ENCODE results near the gene BEAN1.
"Not testable (repeated sequence)": the region's sequence is repeated elsewhere in the genome, so short reads cannot be mapped to it uniquely, and the experiment has no call there.

BEAN1 gene

DNA sequence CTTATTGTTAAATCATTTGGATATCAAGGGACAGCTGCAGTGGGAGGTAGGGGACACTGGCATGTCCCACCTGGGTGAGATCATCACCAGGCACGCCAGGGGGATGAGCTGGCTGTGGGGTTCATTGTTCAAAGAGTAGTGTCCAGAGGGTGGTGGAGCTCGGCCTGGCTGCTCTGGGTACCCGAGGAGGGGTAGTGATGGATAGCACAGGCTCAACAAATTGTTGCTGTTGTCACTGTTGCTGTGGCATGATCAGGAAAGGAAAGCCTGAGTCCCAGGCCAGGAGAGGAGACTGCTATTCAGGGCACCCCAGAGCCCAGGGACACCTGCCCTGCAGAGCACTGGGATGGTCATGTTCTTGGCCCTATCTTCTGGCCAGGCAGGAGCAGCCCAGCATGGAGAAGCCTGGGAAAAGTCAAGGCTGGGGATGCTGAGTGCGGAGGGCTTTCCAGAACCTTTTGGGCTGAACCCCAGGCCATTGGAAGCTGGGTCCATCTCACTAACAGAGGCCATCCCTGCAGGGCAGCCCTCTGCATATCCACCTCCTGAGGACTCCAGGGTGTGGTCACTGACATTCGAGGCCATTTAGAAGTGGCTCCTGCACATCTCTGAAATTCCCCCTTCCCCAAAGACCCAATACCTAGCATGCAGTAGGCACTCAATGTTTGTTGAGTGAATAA lies 12.1 kb downstream of the BEAN1 start:
- DNase-seq (ENCODE audit: extremely low read depth in 1 of 2, low read depth in 1 of 2): no peak

DNA sequence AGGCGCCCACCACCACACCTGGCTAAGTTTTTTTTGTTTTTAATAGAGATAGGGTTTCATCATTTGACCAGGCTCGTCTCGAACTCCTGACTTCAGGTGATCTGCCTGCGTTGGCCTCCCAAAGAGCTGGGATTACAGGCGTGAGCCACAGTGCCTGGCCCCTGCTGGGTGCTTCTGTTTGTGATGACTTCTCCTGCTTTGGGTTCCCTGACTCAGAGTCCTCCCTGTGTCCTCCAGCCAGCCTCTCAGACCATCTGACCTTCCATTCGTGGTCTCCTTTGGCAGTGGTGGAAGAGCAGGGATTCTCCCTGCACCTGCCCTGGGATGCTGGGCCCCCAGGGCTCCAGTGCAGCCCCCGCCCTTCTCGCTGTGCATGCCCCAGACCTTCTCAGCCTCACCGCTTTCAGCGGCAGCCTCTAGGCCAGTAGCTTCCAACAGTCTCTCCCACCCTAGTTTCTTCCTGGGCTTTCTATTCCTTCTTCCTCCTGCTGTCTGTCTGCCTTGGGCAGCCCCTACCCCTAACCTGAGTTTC lies 13.2 kb downstream of the BEAN1 start:
- no peak for DNase-seq (ENCODE audit: extremely low read depth in 1 of 2, low read depth in 1 of 2)

DNA sequence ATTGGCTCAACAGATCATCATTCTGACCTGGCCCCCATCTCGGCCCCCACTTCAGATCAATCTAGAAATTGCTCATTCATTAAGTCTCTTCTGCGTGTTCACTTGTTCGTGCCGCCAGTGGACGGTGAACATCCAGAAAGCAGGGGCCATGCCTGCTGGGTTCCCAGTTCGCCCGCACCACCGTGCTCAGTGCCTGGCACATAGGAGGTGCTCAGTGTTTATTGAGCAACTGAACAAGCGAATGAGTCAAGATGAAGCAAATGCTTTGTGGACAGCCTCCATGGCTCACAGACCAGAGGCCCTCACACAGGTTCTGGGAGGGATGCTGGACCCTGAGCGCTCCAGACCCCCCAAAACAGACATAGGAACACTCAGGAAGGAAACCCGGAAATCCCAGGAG lies 13.9 kb downstream of the BEAN1 start:
- DNase-seq (ENCODE audit: extremely low read depth in 1 of 2, low read depth in 1 of 2): no peak

DNA sequence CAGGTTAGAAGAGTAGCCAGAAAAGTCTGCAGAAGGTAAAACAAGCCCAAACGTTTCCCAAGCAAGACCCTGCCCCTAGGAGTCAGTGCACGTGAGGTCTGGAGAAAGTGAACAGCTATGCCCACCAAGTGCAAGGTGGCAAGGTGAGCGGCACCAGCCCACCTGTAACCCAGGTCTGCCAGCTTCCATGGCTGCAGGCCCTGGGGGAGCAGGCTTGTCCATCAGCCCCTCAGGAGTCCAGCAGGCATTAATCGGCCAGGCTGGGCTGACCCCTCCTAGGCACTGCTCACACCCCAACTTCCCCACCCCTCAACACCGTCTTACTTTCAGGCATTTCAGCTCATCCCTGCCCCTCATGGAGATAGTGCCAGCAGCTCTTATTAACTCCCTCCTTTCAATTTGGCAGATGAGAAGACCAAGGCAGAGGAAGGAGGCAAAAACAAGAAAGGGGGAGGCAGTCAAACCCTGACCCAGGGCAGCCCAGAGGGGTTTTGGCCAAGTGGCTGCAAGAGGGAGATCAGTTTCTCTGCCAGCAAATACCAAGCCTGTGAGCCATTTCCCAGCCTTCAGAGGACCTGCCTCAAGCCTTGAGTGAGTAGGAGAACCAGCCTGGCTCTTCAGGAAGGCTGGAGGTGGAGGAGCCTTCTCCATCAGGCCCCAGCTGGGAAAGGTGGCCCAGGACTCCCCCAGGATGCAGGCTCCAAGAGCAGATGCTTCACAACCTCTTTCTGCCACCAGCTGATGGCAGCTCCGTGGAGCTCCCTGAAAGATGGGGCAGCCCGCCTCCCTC lies 14.7 kb downstream of the BEAN1 start:
- DNase-seq (ENCODE audit: extremely low read depth in 1 of 2, low read depth in 1 of 2): no peak

DNA sequence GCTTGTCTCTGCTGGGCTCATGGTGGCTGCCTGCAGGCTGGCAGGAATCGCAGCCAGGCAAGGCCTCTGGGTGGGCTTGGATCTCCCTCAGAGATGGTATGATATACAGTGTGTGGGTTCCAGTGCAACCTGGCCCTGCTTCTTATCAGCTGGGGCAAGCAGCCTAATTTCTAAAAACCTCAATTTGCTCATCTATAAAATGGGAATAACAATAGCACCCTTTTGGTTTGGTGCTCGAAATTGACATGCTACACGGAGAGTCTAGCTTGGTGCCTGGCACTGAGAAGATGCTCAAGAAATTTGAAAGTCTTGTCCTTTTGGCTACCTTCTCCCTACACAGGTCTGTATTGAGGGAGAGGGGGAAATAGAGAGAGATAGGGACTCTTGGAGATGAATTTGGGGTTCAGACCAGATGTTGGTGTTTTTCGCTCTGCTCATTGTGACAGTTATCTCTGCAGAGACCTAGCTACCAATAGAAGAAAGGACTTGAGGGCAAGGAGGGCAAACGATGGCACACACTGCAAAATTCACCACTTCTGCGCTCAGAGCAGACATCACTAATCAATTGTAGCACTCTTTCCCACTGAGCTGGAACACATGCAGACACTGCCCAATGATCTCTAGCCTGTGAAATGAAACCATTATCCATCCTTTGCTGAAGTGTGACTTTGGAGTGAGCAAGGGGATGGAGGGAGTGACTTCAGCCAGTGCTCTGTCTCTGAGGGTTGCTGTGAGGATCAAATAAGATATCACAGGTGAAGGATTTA lies 15.6 kb downstream of the BEAN1 start:
- no peak for DNase-seq (ENCODE audit: extremely low read depth in 1 of 2, low read depth in 1 of 2)

DNA sequence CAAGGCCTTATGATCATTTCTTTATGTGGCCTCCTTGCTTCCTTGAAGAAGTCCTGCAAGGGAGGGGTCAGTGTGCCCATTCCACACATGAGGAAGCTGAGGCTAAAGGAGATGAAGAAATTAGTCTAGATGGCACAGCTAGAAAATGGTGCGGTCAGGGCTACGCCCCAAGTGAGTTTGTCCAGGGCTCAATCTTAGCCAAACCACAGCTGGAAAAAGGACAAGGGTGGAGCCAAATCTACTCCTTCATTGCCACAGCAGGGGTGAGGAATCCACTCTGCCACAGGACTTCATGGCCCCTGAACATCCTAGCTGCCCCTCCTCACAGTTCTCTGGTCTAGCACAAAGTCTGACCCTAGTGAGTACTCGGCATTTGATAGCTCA lies 16.2 kb downstream of the BEAN1 start:
- no peak for DNase-seq (ENCODE audit: extremely low read depth in 1 of 2, low read depth in 1 of 2)

DNA sequence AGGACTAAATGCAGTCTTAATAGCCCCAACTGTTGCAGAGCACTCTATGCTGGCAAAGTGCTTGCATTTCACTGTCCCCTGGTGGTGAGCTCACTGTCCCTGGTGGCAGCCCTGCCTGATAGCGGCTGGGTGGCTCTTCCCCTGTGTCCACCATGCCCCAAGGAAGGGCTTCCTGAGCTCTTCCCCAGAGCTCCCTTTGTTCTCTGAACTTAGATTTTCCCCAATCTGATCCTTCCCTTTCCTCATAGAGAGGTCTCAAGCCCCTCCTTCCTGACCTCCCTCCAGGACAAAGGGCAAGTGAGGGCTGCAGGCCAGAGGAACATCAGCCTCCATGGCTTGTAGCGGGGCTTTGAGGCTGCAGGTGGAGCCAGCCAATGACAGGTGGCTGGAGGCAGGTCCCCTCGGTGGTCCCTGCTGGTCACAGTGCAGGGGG lies 17.0 kb downstream of the BEAN1 start:
- DNase-seq (ENCODE audit: extremely low read depth in 1 of 2, low read depth in 1 of 2): no peak

DNA sequence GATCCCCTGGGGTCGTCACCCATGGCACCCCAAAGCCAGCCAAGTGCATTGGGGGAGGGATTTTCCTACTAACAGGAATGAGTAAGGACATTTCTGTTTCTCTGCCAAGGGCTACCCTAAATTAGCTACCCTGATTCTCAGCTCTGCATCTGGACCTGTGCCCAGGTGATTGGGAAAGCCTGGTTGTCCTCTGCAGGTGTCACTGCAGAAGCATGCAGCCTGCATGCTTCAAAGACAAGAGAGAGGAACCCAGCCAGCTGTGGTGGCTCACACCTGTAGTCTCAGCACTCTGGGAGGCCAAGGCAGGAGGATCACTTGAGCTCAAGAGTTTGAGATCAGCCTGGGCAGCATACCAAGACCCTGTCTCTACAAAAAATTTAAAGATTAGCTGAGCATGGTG lies 19.6 kb downstream of the BEAN1 start:
- no peak for DNase-seq (ENCODE audit: extremely low read depth in 1 of 2, low read depth in 1 of 2)

DNA sequence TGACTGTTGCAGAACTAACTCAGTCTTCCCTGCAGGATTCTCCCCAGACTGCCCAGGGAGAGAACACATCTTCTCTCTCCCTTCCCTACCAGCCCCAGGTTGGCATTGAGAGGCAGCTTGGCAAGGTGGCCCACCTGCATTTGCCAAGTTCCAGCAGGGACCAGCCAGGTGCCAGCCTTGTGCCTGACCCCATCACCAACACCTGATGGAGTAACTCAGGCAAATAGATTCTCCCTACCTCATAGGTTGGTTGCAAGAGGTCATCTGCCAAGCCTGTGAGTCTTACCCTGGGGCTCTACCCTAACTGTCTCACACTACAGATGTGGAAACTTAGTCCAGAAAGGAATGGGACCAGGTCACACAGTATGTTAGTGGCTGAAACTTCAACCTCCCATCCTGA lies 20.4 kb downstream of the BEAN1 start:
- no peak for DNase-seq (ENCODE audit: extremely low read depth in 1 of 2, low read depth in 1 of 2)

DNA sequence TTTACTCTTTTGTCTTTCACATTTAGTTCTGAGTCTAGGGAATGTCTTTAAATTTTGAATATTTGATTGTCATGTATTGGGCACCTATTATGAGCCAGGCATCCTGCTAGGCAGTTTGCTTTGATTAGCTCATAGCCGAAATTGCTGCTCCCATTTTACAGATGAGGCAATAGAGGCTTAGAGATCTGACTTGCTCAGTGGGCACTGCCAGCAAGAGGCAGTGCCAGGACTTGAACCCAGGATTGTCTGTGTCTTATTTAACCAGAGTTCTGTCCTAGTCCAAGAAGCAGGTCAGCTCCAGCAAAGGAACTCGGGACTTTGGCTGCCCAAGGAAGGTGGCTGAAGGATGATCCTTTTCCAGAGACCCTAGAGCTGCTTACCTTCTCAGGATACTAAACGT lies 24.5 kb downstream of the BEAN1 start:
- no peak for DNase-seq (ENCODE audit: extremely low read depth in 1 of 2, low read depth in 1 of 2)

DNA sequence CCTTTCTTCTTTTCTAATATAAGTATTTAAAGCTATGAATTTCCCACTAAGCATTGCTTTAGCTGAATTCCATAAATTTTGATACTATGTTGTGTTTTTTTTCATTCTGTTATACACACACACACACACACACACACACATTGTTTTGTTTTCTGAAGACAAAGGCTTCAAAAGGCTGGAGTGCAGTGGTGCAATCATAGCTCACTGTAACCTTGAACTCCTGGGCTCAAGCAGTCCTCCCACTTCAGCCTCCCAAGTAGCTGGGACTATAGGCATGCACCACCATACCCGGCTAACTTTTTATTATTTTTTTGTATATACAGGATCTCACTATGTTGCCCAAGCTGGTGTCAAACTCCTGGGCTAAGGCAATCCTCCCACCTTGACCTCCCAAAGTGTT lies 26.1 kb downstream of the BEAN1 start:
- not testable (repeated sequence) for DNase-seq (ENCODE audit: extremely low read depth in 1 of 2, low read depth in 1 of 2)

DNA sequence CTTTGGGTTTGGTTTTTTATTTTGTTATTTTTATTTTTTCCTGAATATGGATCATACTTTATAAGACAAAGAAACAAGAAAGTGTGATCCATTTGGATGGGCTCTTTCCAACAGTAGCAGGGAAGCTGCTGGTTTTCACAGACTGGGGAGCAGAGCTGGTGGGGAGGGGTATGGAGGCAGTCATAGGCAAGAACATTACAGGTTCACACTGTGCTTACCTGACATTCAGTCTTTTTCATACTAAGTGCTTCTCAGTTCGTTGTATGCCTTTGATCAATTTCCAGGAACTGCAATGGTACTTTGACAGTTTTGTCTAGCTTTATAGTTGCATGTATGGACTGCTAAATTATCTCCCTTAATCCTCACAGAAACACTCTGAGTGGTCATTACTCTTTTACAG lies 27.7 kb downstream of the BEAN1 start:
- no peak for DNase-seq (ENCODE audit: extremely low read depth in 1 of 2, low read depth in 1 of 2)

DNA sequence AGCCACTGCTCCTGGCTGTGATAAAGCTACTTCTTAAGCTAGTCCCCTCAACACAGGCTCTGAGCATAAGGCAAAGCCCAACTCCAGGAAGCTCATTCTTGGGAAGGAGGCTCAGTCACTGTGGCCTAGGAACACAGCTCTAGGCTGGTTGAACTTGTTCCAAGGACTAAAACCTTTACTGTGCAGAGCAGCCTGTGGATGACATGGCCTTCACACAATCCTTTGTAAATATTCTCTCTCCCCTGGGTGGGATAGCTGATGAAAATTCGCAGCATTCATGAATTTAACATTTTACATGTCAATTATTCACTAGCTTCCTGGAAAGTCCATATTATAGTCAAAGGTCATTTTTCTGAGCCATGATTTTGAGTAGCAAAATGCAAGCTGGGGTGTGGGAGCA lies 28.9 kb downstream of the BEAN1 start:
- no peak for DNase-seq (ENCODE audit: extremely low read depth in 1 of 2, low read depth in 1 of 2)

DNA sequence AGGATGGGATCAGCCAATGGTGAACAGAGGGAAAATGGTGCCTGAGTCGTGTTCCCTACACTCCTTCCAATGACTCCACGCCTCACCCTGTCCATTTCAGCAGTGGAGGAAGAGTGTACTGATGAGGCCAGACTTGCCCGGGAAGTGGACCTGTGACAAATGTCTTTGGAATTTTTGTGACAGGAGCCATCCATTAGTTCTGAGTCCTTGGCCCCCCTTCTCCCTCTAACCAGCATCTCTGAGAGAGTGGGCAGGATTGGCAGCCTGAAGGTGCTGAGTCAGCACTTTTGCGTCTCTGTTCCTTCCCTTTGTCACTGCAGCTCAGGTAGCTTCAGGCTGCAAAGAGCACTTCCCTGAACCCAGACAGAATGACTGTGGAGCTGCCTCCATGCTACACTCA lies 30.8 kb downstream of the BEAN1 start:
- no peak for DNase-seq (ENCODE audit: extremely low read depth in 1 of 2, low read depth in 1 of 2)

DNA sequence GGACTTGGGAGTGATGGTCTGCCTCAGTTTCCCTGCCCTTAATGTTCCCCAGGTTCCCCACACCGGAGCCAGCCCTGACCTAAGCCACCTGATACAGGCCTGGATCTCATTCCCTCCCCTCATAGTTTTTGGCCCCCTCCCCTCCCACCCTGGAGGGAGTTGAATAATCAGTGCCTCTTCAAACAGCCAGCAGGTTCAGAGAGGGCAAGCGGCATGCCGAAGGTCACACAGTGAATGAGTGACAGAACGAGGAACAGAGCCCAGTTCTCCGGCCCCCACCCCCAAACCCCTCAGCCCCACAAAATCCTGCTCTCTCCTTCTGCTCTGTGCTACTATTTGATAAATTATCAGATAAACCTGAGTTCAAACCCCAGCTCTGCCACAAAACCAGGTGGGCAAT lies 31.2 kb downstream of the BEAN1 start:
- no peak for DNase-seq (ENCODE audit: extremely low read depth in 1 of 2, low read depth in 1 of 2)

DNA sequence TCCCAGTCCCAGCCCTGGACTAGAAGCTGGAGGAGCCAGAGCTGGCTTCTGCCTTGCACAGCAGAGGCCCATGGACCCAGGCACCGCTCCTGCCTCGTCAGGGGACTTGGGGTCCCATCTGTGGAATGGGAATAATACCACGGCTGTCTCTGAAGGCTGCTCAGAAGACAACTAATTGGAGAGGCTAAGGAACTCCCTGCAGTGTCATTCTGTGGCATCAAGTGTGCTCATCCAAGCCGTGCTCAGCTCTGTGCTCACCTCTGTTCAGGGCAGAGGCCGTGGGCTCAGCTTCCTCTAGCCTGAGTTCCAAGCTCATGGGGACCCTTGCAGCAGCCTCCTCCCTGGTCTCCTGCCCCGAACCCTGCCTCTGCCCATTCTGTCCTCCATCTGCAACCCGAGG lies 31.8 kb downstream of the BEAN1 start:
- DNase-seq (ENCODE audit: extremely low read depth in 1 of 2, low read depth in 1 of 2): no peak

DNA sequence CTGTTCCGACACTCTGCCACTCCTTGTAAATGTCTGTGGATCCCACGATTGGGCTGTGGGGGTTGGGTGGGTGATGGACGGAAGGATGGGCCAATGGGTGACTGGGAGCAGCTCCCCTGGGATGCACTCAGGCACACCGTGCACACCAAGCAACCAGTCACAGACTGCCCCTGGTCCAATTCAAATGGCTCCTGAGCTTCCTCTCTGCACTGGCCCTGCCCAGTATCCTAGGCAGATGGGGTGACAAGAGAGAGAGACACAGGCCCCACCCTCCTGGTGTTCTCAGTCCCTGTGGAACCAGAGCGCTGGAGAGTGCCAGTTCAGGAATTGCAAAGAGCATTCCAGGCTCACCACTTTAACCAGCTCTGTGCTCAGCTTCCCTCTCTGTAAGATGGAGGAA lies 32.8 kb downstream of the BEAN1 start:
- DNase-seq (ENCODE audit: extremely low read depth in 1 of 2, low read depth in 1 of 2): no peak

DNA sequence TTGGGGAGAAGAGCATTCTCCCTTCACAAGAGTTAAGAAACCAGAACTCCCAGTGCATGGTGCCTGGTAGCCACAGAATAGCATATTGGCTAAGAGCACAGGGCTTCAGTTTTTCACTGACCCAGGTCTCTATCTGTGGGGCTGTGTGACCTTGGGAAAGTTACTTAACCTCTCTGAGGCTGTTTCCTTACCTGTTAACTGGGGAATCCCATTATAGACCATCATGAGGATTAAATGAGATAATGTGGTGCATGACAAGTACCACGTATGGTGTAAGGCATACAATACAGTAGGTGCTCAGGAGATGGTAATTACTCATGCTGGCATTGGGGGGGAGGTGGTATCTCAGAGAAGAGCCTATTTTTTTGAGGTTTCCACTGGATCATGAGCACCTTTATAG lies 33.6 kb downstream of the BEAN1 start:
- DNase-seq (ENCODE audit: extremely low read depth in 1 of 2, low read depth in 1 of 2): no peak

DNA sequence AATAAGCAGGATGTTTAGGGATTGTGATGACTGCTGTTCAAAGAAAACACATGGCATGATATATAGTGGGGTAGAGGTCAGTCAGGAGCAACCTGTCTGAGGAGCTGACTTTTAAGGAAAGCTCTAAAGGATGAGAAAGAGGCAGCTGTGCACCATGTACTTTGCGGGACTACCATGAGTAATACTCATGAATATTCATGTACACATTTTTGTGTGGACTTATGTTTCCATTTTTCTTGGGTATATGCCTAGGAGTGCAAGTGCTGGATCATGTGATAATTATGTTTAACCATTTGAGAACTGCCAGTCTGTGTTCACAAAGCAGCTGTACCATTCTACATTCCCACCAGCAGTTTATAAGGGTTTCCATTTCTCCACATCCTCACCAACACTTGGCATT lies 35.8 kb downstream of the BEAN1 start:
- DNase-seq (ENCODE audit: extremely low read depth in 1 of 2, low read depth in 1 of 2): no peak

DNA sequence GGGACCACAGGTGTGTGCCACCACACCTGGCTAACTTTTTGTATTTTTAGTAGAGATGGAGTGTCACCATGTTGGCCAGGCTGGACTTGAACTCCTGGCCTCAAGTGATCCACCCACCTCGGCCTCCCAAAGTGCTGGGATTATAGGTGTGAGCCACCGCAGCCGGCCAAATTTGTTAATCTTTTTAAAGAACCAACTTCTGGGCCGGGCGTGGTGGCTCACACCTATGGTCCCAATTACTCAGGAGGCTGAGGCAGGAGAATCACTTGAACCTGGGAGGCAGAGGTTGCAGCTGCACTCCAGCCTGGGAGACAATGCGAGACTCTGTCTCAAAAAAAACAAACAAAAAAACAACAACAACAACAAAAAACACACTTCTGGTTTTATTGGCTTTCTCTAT lies 38.9 kb downstream of the BEAN1 start:
- DNase-seq (ENCODE audit: extremely low read depth in 1 of 2, low read depth in 1 of 2): not testable (repeated sequence)

DNA sequence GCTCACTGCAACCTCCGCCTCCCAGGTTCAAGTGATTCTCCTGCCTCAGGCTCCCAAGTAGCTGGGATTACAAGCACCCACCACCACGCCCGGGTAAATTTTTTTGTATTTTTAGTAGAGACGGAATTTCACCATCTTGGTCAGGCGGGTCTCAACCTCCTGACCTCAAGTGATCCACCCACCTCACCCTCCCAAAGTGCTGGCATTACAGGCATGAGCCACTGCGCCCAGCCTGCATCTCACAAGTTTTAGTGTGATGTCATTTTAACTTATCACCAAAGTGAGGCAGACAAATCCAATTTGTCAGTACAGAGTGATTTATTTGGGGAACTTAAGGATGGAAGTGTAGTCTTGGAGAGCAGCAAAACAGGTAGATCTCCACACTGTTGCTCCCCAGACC lies 39.5 kb downstream of the BEAN1 start:
- DNase-seq (ENCODE audit: extremely low read depth in 1 of 2, low read depth in 1 of 2): not testable (repeated sequence)

DNA sequence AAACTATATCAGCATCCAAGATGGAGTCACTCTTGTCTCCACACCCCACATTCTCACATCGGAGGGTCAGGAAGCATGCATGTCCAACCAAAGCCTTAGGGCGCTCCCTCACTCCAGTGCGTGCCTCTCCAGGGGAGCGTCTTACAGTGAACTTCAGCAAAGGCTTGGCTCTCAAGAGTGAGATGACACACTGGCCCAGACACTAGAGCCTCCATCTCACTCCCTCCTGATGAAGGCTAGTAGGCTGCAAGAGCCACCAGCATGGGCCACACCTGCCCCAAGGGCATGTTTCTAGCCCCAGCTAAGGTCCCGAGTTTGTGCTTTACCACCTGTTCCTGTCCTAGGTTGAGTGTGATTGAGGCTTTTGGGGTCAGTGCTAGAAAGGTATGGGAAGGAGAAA lies 40.5 kb downstream of the BEAN1 start:
- no peak for DNase-seq (ENCODE audit: extremely low read depth in 1 of 2, low read depth in 1 of 2)
